Esophagus squamous epithelium (tissue), 4 donors: Measurements from ENCODE around the gene INTS1.

Experiments used
- CTCF ChIP-seq, 6 experiments: fragments of 450-650 bp in 4 of 6; fragments of 200-600 bp in 2 of 6; sonication (generic) in 2 of 6; IDR thresholded peaks; one replicate each; pipeline ENCODE4 v1.5.1; 2016 to 2019; ENCODE audit warnings: antibody characterized with exemption in 6 of 6, mild to moderate bottlenecking in 4 of 6, moderate library complexity in 4 of 6
- POLR2A ChIP-seq, 4 donors: fragments of 450-650 bp; IDR thresholded peaks; one replicate each; pipeline ENCODE4 v1.6.1; 2017; ENCODE audit warnings: antibody characterized with exemption in 4 of 4, mild to moderate bottlenecking in 4 of 4, moderate library complexity in 3 of 4

GRCh38 chr7:1444214-1444924, 59.8 kb downstream of the INTS1 start:
- no peak for TF ChIP-seq CTCF (IDR thresholded peaks at IDR 0.05)
- TF ChIP-seq POLR2A (IDR thresholded peaks at IDR 0.05): no peak
